GM19397 (cell line): ENCODE measurements around the gene OR3A2.
"Not testable (repeated sequence)": the region's sequence is repeated elsewhere in the genome, so short reads cannot be mapped to it uniquely, and the experiment has no call there.

ENCODE experiments used
- ATAC-seq: cut with Tn5 transposase; IDR thresholded peaks from one replicate; pipeline ENCODE4 v1.9.1; 2021; ENCODE audit warnings: mild to moderate bottlenecking, moderate library complexity; ENCODE audit not compliant: unreplicated experiment

The OR3A2 gene

GRCh38 chr17:3385869-3386816 is at the start of gene OR3A2:
Gene OR3A2, minus strand, starts transcription at chr17:3386308.
- ATAC-seq: no peak

DNA sequence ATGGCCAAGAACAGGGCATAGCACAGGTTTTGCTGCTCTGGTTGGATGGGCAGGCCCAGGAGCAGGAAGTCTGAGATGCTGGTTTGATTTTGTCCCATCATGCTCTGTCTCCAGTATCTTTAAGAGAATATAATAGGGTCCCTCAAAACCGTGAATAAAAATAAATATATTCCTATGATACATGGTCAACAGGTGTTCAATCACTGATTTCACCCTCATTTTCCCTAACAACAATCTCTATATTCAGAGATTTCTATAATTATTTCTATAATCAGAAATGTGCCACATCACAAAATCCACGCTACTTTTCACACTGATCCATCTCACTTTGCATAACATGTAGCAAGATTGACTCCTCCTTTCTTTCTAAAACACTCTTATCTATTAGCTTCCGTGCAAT is 47.6 kb upstream of the OR3A2 start, which contains the start of gene OR1E2:
Gene OR1E2 (minus strand): TSS at position 101 of the 400 bp plus-strand sequence. CDS start 0 bp downstream, at position 101.
- no peak for ATAC-seq

GRCh38 chr17:3433215-3433614 is 47.1 kb upstream of the OR3A2 start:
- ATAC-seq: not testable (repeated sequence)

DNA sequence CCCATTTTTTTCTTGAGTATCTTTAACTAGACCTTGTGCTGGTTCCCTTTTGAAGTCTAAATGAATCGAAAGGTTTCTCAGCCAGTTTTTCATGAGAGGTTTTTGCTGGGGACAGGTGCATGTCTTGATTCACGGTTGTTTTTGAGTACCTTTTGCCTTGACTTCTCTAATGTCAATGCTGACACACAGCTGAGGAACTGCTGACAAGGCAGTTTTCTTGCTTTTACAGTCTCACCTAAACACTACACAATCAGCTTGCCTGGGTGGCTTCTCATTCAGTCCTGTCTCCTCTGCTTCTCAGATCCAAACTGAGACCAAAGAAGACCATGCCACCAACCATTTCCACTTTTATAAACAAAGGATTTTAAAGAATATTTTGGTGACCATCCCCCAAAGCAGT is 32.1 kb upstream of the OR3A2 start:
- ATAC-seq: no peak

DNA sequence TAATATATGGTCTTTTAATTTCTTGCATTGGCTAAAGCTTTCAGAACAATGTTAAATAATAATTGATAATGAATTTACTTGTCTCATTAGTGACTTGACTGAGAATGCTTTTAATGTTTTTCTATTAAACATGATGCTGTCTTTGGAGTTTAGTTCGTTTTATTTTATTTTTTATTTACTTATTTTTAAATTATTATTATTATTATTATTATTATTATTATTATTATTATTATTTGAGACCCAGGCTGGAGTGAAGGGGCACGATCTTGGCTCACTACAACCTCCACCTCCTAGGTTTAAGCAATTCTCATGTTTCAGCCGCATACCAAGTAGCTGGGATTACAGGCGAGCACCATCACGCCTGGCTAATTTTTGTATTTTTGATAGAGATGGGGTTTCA is 29.5 kb upstream of the OR3A2 start:
- no peak for ATAC-seq

DNA sequence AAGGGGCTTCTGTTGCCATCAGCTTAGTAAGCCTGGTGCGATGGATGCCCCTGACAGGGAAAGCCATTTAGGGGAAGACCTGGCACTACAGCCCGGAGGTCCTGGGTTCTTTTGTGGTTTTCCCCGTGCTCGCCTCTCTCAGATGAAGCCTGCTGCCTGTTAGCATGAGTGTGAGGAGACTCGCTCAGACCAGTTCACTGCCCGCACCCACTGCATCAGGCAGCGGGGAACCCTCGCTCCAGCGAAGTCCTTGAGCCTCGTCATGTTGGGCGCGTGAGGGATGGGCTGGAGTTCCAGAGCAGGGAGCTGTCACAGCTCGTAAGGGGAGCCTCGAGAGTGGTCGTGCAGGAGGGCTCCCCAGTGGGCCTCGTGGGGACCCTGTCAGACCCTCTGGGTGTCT is 26.1 kb upstream of the OR3A2 start:
- not testable (repeated sequence) for ATAC-seq

DNA sequence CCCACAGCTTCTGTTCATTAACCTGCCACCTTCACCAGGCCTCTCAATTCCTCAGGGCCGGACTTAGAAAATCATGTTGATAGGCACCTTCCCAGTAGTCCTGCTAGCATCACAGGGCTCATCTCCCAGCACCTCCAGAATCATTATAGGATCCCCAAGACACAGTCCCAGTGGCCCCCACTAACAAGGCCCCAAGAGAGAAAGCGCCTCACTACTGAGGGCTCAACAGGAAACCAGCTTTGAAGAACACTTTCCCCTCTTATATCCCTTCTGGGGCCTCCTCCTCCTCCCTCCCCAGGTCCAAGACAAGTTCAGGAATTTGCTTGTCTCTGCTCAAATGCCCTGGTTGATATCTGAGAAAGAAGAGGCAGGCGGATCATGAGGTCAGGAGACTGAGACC is 25.0 kb upstream of the OR3A2 start, which contains the start of gene OR3A3:
Gene OR3A3 (plus strand): TSS at position 301 of the 400 bp plus-strand sequence.
- no peak for ATAC-seq

- ATAC-seq: not testable (repeated sequence)
Observed at GRCh38 chr17:3403856-3404255, 17.7 kb upstream of the OR3A2 start.

DNA sequence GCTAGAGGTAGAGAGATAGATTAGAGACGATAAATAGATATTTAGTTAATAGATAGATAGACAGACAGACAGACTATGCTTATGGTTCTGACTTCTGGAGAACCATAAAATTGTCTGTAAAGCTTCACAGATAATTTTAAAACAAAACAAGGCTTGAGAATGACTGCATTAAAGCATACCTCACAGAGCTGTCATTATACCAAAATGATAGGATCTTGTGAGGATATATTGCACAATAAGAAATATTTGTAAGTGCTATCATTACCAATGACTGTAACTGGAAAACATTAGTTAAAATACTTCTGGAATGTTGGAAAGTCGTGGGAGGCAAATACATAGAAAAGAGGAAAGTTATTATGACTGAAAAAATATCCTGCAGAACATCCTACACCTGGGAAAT is 15.7 kb upstream of the OR3A2 start:
- ATAC-seq: no peak

GRCh38 chr17:3400055-3400454 is 13.9 kb upstream of the OR3A2 start:
- ATAC-seq: no peak

DNA sequence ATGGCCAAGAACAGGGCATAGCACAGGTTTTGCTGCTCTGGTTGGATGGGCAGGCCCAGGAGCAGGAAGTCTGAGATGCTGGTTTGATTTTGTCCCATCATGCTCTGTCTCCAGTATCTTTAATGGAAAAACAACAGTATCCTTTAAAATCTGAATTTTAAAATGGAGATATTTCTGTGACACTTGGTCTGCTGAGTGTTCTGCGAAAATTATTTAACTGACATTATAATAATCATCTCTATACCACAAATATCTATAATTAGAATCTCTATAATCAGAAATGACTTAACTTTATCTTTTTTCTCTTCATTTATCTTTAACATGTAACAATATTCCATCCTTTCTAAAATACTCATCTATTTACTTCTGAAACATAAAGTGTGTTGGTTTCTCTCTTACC is 12.2 kb upstream of the OR3A2 start, which contains the start of gene OR1E1:
Gene OR1E1 (minus strand): TSS at position 101 of the 400 bp plus-strand sequence. CDS start 0 bp downstream, at position 101.
- no peak for ATAC-seq

DNA sequence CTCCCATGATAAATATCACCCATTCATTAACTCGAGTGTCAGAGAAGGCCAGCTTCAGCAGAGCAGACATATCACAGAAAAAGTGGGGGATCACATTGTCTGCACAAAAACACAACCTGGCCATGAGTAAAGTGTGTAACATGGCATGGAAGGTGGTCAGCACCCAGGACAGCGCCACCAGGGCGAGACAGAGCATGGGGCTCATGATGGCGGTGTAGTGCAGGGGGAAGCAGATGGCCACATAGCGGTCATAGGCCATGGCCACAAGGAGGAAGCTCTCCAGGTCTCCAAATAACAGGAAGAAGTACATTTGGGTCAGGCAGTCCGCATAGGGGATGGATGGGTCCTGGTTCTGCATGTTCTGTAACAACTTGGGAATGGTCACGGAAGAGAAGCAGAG is 11.7 kb upstream of the OR3A2 start:
- ATAC-seq: not testable (repeated sequence)

DNA sequence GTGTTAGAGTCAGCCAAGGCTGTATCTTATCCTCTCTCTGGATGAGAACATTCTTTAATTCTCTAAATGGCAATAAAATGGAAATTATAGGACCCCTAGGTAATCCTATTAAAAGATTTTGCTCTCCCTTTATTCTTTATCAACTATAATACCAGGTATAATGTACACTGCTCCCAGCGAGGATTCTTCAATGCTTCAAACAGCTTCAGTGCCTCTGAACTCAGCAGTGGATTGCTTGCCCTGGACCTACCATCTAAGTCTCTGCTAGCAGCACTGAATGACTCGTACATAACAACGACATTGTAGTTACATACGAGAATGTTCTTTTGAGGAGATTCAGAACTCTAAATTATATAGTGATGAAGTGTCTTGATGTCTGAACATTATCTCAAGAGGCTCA is 3.7 kb upstream of the OR3A2 start:
- ATAC-seq: no peak

GRCh38 chr17:3381957-3382356 is 4.2 kb downstream of the OR3A2 start:
- no peak for ATAC-seq

DNA sequence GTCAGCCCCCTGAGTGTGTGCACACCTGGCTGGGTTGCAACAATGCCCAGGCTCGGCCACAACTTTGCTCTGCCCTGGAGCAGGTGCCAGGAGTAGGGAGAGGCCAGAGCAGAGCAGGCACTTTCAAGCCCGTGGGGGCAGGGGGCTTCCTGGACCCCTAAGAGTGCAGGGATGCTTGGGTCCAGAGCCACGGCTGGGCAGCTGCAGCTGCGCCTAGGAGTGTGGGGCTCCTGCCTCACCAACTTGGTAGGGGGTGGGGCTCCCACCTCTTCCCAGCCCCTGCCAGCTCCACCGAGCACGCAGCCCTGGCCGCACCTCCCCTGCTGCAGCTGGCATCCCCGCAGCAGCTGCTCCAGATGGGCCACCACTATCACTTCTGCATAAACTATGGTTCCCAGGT is 7.8 kb downstream of the OR3A2 start:
- ATAC-seq: no peak

GRCh38 chr17:3371167-3371566 is 14.9 kb downstream of the OR3A2 start:
- ATAC-seq: not testable (repeated sequence)

DNA sequence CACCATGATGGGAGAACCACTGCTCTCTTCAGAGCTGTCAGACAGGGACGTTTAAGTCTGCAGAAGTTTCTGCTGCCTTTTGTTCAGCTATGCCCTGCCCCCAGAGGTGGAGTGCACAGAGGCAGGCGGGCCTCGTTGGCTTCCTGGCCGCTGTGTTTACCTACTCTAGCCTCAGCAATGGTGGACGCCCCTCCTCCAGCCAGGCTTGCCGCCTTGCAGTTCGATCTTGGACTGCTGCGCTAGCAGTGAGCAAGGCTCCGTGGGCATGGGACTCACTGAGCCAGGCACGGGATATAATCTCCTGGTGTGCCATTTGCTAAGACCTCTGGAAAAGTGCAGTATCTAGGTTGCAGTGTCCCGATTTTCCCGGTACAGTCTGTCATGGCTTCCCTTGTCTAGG is 43.3 kb downstream of the OR3A2 start:
- not testable (repeated sequence) for ATAC-seq

- no peak for ATAC-seq
Observed at GRCh38 chr17:3335876-3336275, 50.2 kb downstream of the OR3A2 start.

DNA sequence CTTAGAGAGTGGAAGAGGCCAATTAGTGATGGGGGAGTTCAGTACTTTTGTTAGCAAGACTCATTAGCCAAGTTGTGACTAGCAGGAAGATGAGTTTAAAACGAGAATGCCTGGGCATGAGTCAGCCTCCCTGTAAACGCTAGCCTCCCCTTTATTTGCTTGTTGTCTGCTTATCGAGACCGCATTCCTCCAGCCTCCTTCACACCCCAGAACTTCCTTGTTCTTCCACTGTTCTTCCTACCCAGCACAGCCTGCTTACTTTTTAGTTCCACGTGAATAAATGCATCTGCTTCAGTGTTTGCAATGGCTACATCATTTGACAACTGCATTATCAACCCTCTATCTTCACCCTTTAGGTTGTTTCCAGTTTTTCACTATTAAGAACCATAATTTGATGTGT is 67.8 kb downstream of the OR3A2 start:
- ATAC-seq: no peak

DNA sequence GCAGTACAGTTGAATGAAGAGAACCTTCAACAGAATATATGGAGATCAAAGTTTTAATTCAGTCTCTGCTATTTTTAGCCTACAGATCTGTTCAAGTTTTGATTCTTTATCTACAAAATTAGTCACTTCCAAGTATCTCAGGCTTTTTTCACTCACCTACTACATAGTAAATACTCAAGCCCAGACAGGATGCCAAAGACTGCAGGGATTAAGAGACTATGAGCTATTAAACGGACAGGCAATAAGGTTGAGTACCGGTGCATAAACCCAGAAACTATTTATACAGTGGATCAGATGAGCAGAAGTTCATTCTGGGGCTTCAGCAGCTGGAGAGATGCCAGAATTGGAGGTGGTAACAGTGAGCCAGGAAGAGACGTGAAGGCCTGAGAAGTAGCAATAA is 69.3 kb downstream of the OR3A2 start:
- ATAC-seq: no peak

DNA sequence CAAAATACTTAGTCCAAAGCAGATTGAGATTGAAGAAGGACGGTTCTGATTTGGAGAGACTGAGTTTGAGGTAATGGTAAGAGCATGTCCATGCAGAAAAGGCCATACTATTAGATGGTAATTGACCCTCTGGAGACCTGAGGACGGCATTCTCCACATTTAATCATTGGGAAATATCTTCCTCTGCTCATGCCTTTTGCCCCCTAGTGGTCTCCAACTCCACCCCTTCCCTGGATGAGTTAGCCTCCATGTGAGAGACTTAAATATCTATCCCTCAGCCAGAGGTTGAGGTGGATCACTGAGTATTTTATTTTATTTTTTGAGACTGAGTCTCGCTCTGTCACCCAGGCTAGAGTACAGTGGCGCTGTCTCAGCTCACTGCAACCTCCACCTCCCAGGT is 77.5 kb downstream of the OR3A2 start:
- no peak for ATAC-seq

DNA sequence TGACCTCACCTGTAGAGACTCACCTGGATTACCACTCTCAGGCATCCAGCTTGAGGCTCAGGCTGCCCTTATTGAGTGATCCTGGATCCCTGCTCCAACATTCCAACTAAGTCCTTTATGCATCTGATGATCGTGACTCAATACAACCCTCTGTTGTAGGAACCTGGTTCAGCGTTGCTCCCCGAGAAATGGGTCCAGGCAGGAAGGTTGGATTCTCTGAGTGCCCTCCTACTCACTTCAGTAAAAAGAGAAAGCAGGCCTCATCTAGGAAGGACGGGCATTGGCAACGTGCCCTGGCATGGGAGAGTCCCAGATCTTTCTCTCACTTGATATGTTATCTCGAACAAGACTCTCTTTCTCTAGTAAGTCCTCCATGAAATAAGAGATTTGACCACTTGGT is 87.8 kb downstream of the OR3A2 start, which contains the start of gene OR3A1:
Gene OR3A1 (minus strand): TSS at position 101 of the 400 bp plus-strand sequence. CDS start 5,778 bp downstream, outside the sequence.
- ATAC-seq: no peak
